ENCODE measurements around the gene KDM1B.

Gene KDM1B

GRCh38 chr6:18264219-18264922 is 109.1 kb downstream of the KDM1B start, which contains the start of gene DEK:
TSS of gene DEK (minus strand) at chr6:18264530. CDS start at chr6:18263987, 543 bp downstream.
- DNase-seq: peak; percentile 93

- DNase-seq: no peak
Observed at GRCh38 chr6:18264923-18265377, 109.7 kb downstream of the KDM1B start.

GRCh38 chr6:18265787-18266522 is 110.7 kb downstream of the KDM1B start:
- DNase-seq: no peak

- DNase-seq: no peak
Observed at GRCh38 chr6:18266523-18266912, 111.3 kb downstream of the KDM1B start.

- DNase-seq: no peak
Observed at GRCh38 chr6:18268066-18268465, 112.8 kb downstream of the KDM1B start.

GRCh38 chr6:18269253-18269652 is 114.0 kb downstream of the KDM1B start:
- no peak for DNase-seq

DNA sequence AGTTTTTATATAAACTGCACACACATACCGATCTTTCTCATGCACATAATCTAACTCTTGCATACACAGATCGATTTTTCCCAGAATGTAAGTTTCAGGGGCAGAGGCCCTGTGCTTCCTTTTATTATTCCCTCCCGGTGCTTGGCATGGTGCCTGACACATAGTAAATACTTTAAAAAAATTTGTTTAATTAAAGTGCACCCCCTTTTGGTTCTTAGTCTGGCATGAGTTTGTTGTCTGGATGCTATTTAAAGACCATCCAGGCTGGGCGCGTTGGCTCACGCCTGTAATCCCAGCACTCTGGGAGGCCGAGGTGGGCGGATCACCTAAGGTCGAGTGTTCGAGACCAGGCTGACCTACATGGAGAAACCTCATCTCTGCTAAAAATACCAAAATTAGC is 114.5 kb downstream of the KDM1B start:
- no peak for DNase-seq

DNA sequence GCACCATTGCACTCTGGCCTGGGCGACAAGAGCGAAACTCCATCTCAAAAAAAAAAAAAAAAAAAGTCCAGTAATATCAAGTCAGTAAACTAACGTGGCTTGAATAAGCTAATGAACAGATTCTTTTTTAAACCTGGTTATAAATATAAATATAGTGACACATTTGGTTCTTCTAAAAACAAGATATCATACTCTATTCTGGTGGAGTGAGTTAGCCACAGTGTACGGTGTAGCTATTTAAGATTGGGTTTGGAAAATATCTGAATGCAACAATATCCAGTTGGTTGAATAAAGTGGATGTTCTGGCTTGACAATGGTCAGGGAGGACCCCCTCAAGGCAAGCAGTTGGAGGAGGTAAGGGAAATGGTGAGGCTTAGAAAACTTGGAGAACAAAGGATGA is 115.0 kb downstream of the KDM1B start:
- no peak for DNase-seq

Data from NCI-H2029 (cell line).